Mesothelial cell of epicardium (in vitro differentiated cells): Measurements from ENCODE around the gene FSD1L. TPM values are rescaled to one million over a fixed set of nuclear protein-coding genes. Genes with fewer than 3 reads are reported as not detected.
"Not testable (repeated sequence)": the region's sequence is repeated elsewhere in the genome, so short reads cannot be mapped to it uniquely, and the experiment has no call there.

ENCODE experiments used
- DNase-seq, 2 experiments: peaks; one replicate each; pipeline ENCODE4 v3.0.0; 2021; ENCODE audit warnings: low spot score in 2 of 2; ENCODE audit not compliant: unreplicated experiment in 2 of 2
- H3K27ac Mint-ChIP-seq: 2 replicates; pipeline ENCODE4 v1.8.0; 2021; ENCODE audit warnings: mixed read lengths
- H3K27me3 Mint-ChIP-seq: 2 replicates; pipeline ENCODE4 v1.8.0; 2021; ENCODE audit warnings: low read depth, mixed read lengths
- H3K36me3 Mint-ChIP-seq: 2 replicates; pipeline ENCODE4 v1.8.0; 2021; ENCODE audit warnings: mixed read lengths
- H3K4me1 Mint-ChIP-seq: 2 replicates; pipeline ENCODE4 v1.8.0; 2021; ENCODE audit warnings: mixed read lengths
- H3K4me3 Mint-ChIP-seq: 2 replicates; pipeline ENCODE4 v1.8.0; 2021; ENCODE audit warnings: mild to moderate bottlenecking, moderate library complexity, mixed read lengths
- H3K9me3 Mint-ChIP-seq: 2 replicates; pipeline ENCODE4 v1.8.0; 2021; ENCODE audit warnings: mixed read lengths
- total RNA-seq: library from RNA; stranded (reverse); gene quantifications from 3 replicates; pipeline ENCODE4 v1.2.1, GENCODE V29; 2021
- TF ChIP-seq, protein P1 (sequence below): fragments of 200-600 bp; sonication (generic); IDR thresholded peaks from one replicate; pipeline ENCODE4 v1.5.0; 2021; ENCODE audit warnings: antibody characterized with exemption; ENCODE audit not compliant: unreplicated experiment

Gene FSD1L
- total RNA-seq, 1 donor from 2014 or later, result 11.0 TPM

- TF ChIP-seq, protein P1, sequence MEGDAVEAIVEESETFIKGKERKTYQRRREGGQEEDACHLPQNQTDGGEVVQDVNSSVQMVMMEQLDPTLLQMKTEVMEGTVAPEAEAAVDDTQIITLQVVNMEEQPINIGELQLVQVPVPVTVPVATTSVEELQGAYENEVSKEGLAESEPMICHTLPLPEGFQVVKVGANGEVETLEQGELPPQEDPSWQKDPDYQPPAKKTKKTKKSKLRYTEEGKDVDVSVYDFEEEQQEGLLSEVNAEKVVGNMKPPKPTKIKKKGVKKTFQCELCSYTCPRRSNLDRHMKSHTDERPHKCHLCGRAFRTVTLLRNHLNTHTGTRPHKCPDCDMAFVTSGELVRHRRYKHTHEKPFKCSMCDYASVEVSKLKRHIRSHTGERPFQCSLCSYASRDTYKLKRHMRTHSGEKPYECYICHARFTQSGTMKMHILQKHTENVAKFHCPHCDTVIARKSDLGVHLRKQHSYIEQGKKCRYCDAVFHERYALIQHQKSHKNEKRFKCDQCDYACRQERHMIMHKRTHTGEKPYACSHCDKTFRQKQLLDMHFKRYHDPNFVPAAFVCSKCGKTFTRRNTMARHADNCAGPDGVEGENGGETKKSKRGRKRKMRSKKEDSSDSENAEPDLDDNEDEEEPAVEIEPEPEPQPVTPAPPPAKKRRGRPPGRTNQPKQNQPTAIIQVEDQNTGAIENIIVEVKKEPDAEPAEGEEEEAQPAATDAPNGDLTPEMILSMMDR, result no peak
- Mint-ChIP-seq H3K27me3 (no peaks in the 10 kb centered on the region), H3K9me3 (no peaks in the 10 kb centered on the region), H3K4me3 (no peak overlapping the region), H3K36me3 (peaks cover 29% of the 10 kb centered on the region), H3K4me1 (no peaks in the 10 kb centered on the region), H3K27ac (no peak overlapping the region)
- no peak for DNase-seq
Observed at GRCh38 chr9:105539452-105539851, 91.6 kb downstream of the FSD1L start.

- H3K27ac Mint-ChIP-seq, result no peak overlapping the region
- no peaks in the 10 kb centered on the region for H3K9me3 Mint-ChIP-seq
- H3K4me3 Mint-ChIP-seq, result no peak overlapping the region
- peaks cover 24% of the 10 kb centered on the region for H3K36me3 Mint-ChIP-seq
- H3K27me3 Mint-ChIP-seq, result no peaks in the 10 kb centered on the region
- no peak for DNase-seq
- H3K4me1 Mint-ChIP-seq, result no peaks in the 10 kb centered on the region
- TF ChIP-seq, protein P1, result no peak
Observed at GRCh38 chr9:105541838-105542237, 94.0 kb downstream of the FSD1L start.

GRCh38 chr9:105554042-105554441, 106.2 kb downstream of the FSD1L start:
- no peak for DNase-seq
- H3K27ac Mint-ChIP-seq, result no peak overlapping the region

GRCh38 chr9:105557804-105558610, 110.2 kb downstream of the FSD1L start, which contains the start of gene FKTN:
Gene FKTN, plus strand, starts transcription at chr9:105558131. Its CDS starts 16,902 bp downstream, at chr9:105575033.
- Mint-ChIP-seq H3K4me3 (peak within 1 kb of the TSS; percentile 92), H3K36me3 (peaks cover 22% of the 10 kb centered on the region), H3K4me1 (peaks cover 15% of the 10 kb centered on the region), H3K27me3 (no peaks in the 10 kb centered on the region), H3K9me3 (peaks cover 28% of the 10 kb centered on the region), H3K27ac (peak within 1 kb of the TSS; percentile 89)
- peak; percentile 63 to 82 for DNase-seq
- TF ChIP-seq, protein P1, result no peak

More at GRCh38 chr9:105554042-105554441, 106.2 kb downstream of the FSD1L start:
- Mint-ChIP-seq H3K4me3 (no peak overlapping the region), H3K9me3 (no peaks in the 10 kb centered on the region), H3K27me3 (no peaks in the 10 kb centered on the region), H3K4me1 (peaks cover 14% of the 10 kb centered on the region), H3K36me3 (no peaks in the 10 kb centered on the region)
- TF ChIP-seq, protein P1, result no peak

DNA sequence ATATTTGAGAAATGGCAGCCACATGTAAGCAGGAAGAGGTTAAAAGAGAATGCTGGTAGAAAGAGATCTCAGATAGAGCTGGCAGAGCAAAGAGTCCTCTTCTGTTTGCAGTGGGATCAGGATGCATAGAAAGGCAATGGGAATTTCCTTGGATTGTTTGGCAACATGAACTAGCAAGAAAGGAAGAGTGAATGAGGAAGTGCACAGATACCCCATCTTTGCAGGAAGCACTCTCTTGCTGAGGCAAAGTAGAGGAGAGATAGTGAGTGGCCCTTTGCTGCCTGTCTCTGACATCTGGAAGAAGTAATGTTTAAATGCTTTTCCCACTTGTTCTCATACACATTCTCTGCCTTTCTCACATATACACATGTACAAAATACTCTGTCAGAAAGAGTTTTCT, 124.6 kb downstream of the FSD1L start:
- Mint-ChIP-seq H3K4me3 (no peak overlapping the region), H3K27me3 (no peaks in the 10 kb centered on the region), H3K36me3 (peaks cover 45% of the 10 kb centered on the region), H3K4me1 (no peaks in the 10 kb centered on the region), H3K9me3 (peaks cover 36% of the 10 kb centered on the region), H3K27ac (no peak overlapping the region)
- TF ChIP-seq, protein P1, result no peak
- DNase-seq, result no peak

- Mint-ChIP-seq H3K9me3 (peaks cover 10% of the 10 kb centered on the region), H3K36me3 (peaks cover 22% of the 10 kb centered on the region)
- not testable (repeated sequence) for H3K4me3 Mint-ChIP-seq, H3K4me1 Mint-ChIP-seq, H3K27ac Mint-ChIP-seq, H3K27me3 Mint-ChIP-seq, DNase-seq
Observed at GRCh38 chr9:105579952-105580351, 132.1 kb downstream of the FSD1L start.

GRCh38 chr9:105581550-105581949, 133.7 kb downstream of the FSD1L start:
- H3K4me3 Mint-ChIP-seq, result peak overlapping the region; percentile 50
- H3K27ac Mint-ChIP-seq, result not testable (repeated sequence)

More at GRCh38 chr9:105581550-105581949, 133.7 kb downstream of the FSD1L start:
- H3K4me1 Mint-ChIP-seq, H3K27me3 Mint-ChIP-seq, DNase-seq, H3K9me3 Mint-ChIP-seq: not testable (repeated sequence)
- peaks cover 14% of the 10 kb centered on the region for H3K36me3 Mint-ChIP-seq
